A673 (cell line): Measurements from ENCODE around the gene DLL1.

ENCODE experiments used
- CTCF ChIP-seq: fragments of 300-800, 200-600 bp; sonication (generic); conservative IDR thresholded peaks from 2 replicates; pipeline ENCODE4 v1.5.1; 2017; ENCODE audit warnings: low read depth, mild to moderate bottlenecking, antibody characterized with exemption, low read length, moderate library complexity, mixed read lengths
- EZH2 ChIP-seq: fragments of 200-600 bp; sonication (generic); IDR thresholded peaks from 2 replicates; pipeline ENCODE4 v1.6.1; 2017; ENCODE audit warnings: borderline replicate concordance, low read depth, mild to moderate bottlenecking, mixed read lengths, antibody characterized with exemption, low read length; ENCODE audit not compliant: poor library complexity, severe bottlenecking

GRCh38 chr6:170279977-170280688 is 10.7 kb downstream of the DLL1 start:
- TF ChIP-seq EZH2 (no peak), CTCF (no peak)
